Keratinocyte (primary cell): Measurements from ENCODE around the gene NUSAP1. TPM values are rescaled to one million over a fixed set of nuclear protein-coding genes. Genes with fewer than 3 reads are reported as not detected.
A peak's percentile ranks its signal among the peaks of the same experiment; 100 is the strongest.
"Not testable (repeated sequence)": the region's sequence is repeated elsewhere in the genome, so short reads cannot be mapped to it uniquely, and the experiment has no call there.

Source experiments
- DNase-seq: peaks from one replicate; pipeline ENCODE4 v3.0.0-alpha.2; 2011; ENCODE audit warnings: low read depth, missing footprints, low spot score
- FAIRE-seq: peaks from 2 replicates; lab custom pipeline; 2011; peaks lifted over from hg19 to GRCh38; lab: Jason Lieb, UNC
- H2AFZ ChIP-seq: 2 replicates; pipeline ENCODE4 v1.6.0; 2012; ENCODE audit warnings: low read length, control low read depth, inconsistent platforms; ENCODE audit not compliant: control insufficient read depth
- H3K27ac ChIP-seq: 2 replicates; pipeline ENCODE4 v1.5.1; 2011; ENCODE audit warnings: low read length; ENCODE audit not compliant: control insufficient read depth, insufficient read depth
- H3K27me3 ChIP-seq: 3 replicates; pipeline ENCODE4 v1.6.0; 2011; ENCODE audit warnings: low read length; ENCODE audit not compliant: control insufficient read depth, insufficient read depth; ENCODE audit errors: extremely low read depth
- H3K36me3 ChIP-seq, 2 experiments: 2 replicates in 1 of 2; 3 replicates in 1 of 2; pipeline ENCODE4 v1.5.1; 2011; ENCODE audit warnings: low read length in 2 of 2, mild to moderate bottlenecking in 1 of 2; ENCODE audit not compliant: control insufficient read depth in 2 of 2, insufficient read depth in 2 of 2; ENCODE audit errors: extremely low read depth in 1 of 2
- H3K4me1 ChIP-seq: 3 replicates; pipeline ENCODE4 v1.5.1; 2011; ENCODE audit warnings: low read length; ENCODE audit not compliant: control insufficient read depth, insufficient read depth; ENCODE audit errors: extremely low read depth
- H3K4me2 ChIP-seq: 3 replicates; pipeline ENCODE4 v1.6.0; 2011; ENCODE audit warnings: low read depth, low read length; ENCODE audit not compliant: control insufficient read depth, insufficient read depth; ENCODE audit errors: extremely low read depth
- H3K4me3 ChIP-seq, 3 experiments: fragments of 200-600 bp in 1 of 3; sonication (generic) in 1 of 3; 2 replicates in 2 of 3; 3 replicates in 1 of 3; pipeline ENCODE4 v1.5.1; 2011 to 2016; ENCODE audit warnings: low read length in 3 of 3, mild to moderate bottlenecking in 3 of 3, control low read depth in 2 of 3, inconsistent platforms in 1 of 3, low read depth in 1 of 3, mixed read lengths in 1 of 3, mixed run types in 1 of 3, moderate library complexity in 1 of 3; ENCODE audit not compliant: control insufficient read depth in 2 of 3, insufficient read depth in 2 of 3; ENCODE audit errors: extremely low read depth in 1 of 3
- H3K79me2 ChIP-seq: 2 replicates; pipeline ENCODE4 v1.6.0; 2012; ENCODE audit warnings: low read length; ENCODE audit not compliant: control insufficient read depth, insufficient read depth
- H3K9ac ChIP-seq: 3 replicates; pipeline ENCODE4 v1.6.0; 2011; ENCODE audit warnings: low read length; ENCODE audit not compliant: control insufficient read depth, insufficient read depth; ENCODE audit errors: extremely low read depth
- H3K9me1 ChIP-seq: 3 replicates; pipeline ENCODE4 v1.6.0; 2011; ENCODE audit warnings: low read length; ENCODE audit not compliant: control insufficient read depth, insufficient read depth; ENCODE audit errors: extremely low read depth
- H3K9me3 ChIP-seq: 2 replicates; pipeline ENCODE4 v1.5.1; 2012; ENCODE audit warnings: low read depth, low read length; ENCODE audit not compliant: control insufficient read depth
- H4K20me1 ChIP-seq: 3 replicates; pipeline ENCODE4 v1.6.0; 2011; ENCODE audit warnings: low read length; ENCODE audit not compliant: control insufficient read depth, insufficient read depth; ENCODE audit errors: extremely low read depth
- EZH2 ChIP-seq: IDR thresholded peaks from one replicate; pipeline ENCODE4 v1.6.1; 2012; ENCODE audit warnings: inconsistent platforms, mild to moderate bottlenecking, low read length, moderate library complexity
- dilution Hi-C: fragments of 300-500 bp; cut with MboI; formaldehyde crosslinking; loops from one replicate; pipeline ENCODE4 v1.7.0; 2020; ENCODE audit warnings: low sequenced_read_pairs; ENCODE audit not compliant: extremely low pct_ligation_motif_present
- polyA minus RNA-seq, 3 experiments: library from RNA; depleted of rRNA, polyadenylated mRNA; stranded (reverse); fragments of >200 nt; gene quantifications; 1 replicate in 1 of 3; 2 replicates in 1 of 3; 3 replicates in 1 of 3; pipeline ENCODE4 v1.2.3, GENCODE V29; 2011
- polyA plus RNA-seq, 5 experiments: library from polyadenylated mRNA; depleted of rRNA in 3 of 5; stranded (reverse) in 3 of 5; stranded (forward) in 1 of 5; unstranded in 1 of 5; fragments of >200 nt; gene quantifications; 1 replicate in 1 of 5; 2 replicates in 3 of 5; 3 replicates in 1 of 5; pipeline versions ENCODE4 v1.2.1 to v1.2.3, GENCODE V29; 2011 to 2012; ENCODE audit warnings: missing spikeins in 2 of 5, low read depth in 1 of 5, low replicate concordance in 1 of 5
- TF ChIP-seq, protein P1 (sequence below), 3 experiments: IDR thresholded peaks in 1 of 3; conservative IDR thresholded peaks in 1 of 3; optimal IDR thresholded peaks in 1 of 3; 2 replicates in 2 of 3; 3 replicates in 1 of 3; pipeline versions ENCODE3 to v1.5.1; 2011; ENCODE audit warnings: low read length in 3 of 3, mild to moderate bottlenecking in 3 of 3, moderate library complexity in 2 of 3, control low read depth in 1 of 3, inconsistent platforms in 1 of 3; ENCODE audit not compliant: insufficient read depth in 2 of 3; ENCODE audit errors: extremely low read depth in 1 of 3

The NUSAP1 gene
- polyA plus RNA-seq (8.4 to 39.5 TPM (median 38.4 TPM) in 3 replicates), polyA minus RNA-seq (5.9 to 31.4 TPM (median 27.5 TPM) in 3 replicates)
- 0.61 TPM for polyA plus RNA-seq (2011; ENCODE audit: low read depth)
- polyA plus RNA-seq (2011; cell fraction: cytosol; rRNA removed), result 7.9 and 10.6 TPM in 2 replicates
- polyA plus RNA-seq (2011; cell fraction: nucleus; rRNA removed), result 12.8 and 16.7 TPM in 2 replicates
- 1.4 and 33.8 TPM in 2 replicates for polyA plus RNA-seq (2012; ENCODE audit: low replicate concordance)
- 3.8 TPM for polyA minus RNA-seq (2011; cell fraction: cytosol; rRNA and poly(A)+ RNA removed)
- polyA minus RNA-seq (2011; cell fraction: nucleus; rRNA and poly(A)+ RNA removed), result 3.9 and 5.3 TPM in 2 replicates

DNA sequence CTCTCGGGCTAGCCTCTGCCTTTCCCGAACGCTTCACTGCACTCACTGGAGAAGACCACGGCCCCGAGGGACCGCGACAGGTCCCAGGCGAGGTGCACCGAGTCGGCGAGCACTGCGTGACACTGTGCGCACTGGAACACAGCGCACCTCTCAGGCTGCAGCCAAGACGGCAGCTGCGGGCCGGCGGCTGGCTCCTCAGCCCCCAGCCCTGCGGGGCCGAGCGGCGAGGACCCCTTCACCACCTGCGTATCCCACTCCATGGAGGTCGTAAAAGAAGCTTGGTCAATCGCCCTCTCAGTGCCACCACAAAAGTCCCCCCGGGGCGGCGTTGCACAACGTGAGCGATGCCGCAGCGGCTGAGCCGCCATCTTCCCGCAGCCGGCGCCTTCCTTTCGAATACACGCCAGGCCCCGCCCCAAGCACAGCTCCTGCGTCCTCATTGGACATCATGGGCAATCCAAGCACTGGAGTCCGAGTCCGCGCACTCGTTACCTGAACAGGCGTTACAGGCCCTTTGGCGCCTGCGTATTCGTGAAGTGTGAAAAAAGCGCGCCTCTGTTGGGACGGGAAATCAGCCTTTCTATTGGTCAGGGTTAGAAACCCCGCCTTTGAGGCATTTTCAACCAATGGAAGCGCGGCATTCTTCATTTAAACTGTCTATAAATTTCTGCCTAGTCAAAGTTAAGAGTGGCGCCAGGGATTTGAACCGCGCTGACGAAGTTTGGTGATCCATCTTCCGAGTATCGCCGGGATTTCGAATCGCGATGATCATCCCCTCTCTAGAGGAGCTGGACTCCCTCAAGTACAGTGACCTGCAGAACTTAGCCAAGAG, at the start of gene NUSAP1, which contains the start of gene OIP5:
TSS of gene NUSAP1 (plus strand) at position 688 of the 832 bp plus-strand sequence. CDS start at position 765, 77 bp downstream.
TSS of gene OIP5 (minus strand) at position 398 of the 832 bp plus-strand sequence. CDS start at position 368, 30 bp downstream.
- Histone ChIP-seq H4K20me1 (no peaks in the 10 kb centered on the region), H3K9me1 (no peaks in the 10 kb centered on the region), H3K9me3 (no peaks in the 10 kb centered on the region), H3K79me2 (peaks cover 37% of the 10 kb centered on the region), H3K27me3 (no peaks in the 10 kb centered on the region), H3K4me1 (peaks cover 24% of the 10 kb centered on the region), H2AFZ (peak within 1 kb of the TSS; percentile 100), H3K36me3 (no peaks in the 10 kb centered on the region), H3K4me3 (peak within 1 kb of the TSS; percentile 77 to 95 (median 94)), H3K27ac (peak within 1 kb of the TSS; percentile 80), H3K9ac (peak within 1 kb of the TSS; percentile 92), H3K4me2 (peak within 1 kb of the TSS; percentile 93)
- dilution Hi-C loops, result no loop called here
- peak; percentile 83 for FAIRE-seq
- TF ChIP-seq, protein P1, sequence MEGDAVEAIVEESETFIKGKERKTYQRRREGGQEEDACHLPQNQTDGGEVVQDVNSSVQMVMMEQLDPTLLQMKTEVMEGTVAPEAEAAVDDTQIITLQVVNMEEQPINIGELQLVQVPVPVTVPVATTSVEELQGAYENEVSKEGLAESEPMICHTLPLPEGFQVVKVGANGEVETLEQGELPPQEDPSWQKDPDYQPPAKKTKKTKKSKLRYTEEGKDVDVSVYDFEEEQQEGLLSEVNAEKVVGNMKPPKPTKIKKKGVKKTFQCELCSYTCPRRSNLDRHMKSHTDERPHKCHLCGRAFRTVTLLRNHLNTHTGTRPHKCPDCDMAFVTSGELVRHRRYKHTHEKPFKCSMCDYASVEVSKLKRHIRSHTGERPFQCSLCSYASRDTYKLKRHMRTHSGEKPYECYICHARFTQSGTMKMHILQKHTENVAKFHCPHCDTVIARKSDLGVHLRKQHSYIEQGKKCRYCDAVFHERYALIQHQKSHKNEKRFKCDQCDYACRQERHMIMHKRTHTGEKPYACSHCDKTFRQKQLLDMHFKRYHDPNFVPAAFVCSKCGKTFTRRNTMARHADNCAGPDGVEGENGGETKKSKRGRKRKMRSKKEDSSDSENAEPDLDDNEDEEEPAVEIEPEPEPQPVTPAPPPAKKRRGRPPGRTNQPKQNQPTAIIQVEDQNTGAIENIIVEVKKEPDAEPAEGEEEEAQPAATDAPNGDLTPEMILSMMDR (optimal IDR thresholded peaks at IDR 0.05 in 1 of 3, IDR thresholded peaks at IDR 0.05 in 1 of 3, conservative IDR thresholded peaks at IDR 0.05 in 1 of 3; ENCODE audit: extremely low read depth in 1 of 3, insufficient read depth in 2 of 3, low read length in 3 of 3), result peak in 1 of 3 experiments; percentile 82
- TF ChIP-seq EZH2, result no peak
- peak; percentile 95 for DNase-seq

GRCh38 chr15:41282980-41283652, 49.6 kb upstream of the NUSAP1 start:
- FAIRE-seq, H3K27me3 ChIP-seq, H3K9me1 ChIP-seq, H3K9me3 ChIP-seq, DNase-seq, H4K20me1 ChIP-seq, dilution Hi-C loops: not testable (repeated sequence)
- Histone ChIP-seq H3K79me2 (peaks cover 36% of the 10 kb centered on the region), H3K36me3 (peaks cover 15 to 24% of the 10 kb centered on the region in 2 experiments), H3K9ac (peak overlapping the region; percentile 90), H2AFZ (peak overlapping the region; percentile 45), H3K4me1 (peaks cover 15% of the 10 kb centered on the region), H3K4me2 (peak overlapping the region; percentile 49), H3K4me3 (peak overlapping the region in 1 of 3 experiments; percentile 97), H3K27ac (peak overlapping the region; percentile 80)
